Measurements from ENCODE around the gene TMEFF2. TPM values are rescaled to one million over a fixed set of nuclear protein-coding genes. Genes with fewer than 3 reads are reported as not detected.
"Not testable (repeated sequence)": the region's sequence is repeated elsewhere in the genome, so short reads cannot be mapped to it uniquely, and the experiment has no call there.

Gene TMEFF2
- total and polyA plus RNA-seq, 4 donors: 0.08 TPM; not detected in 3

DNA sequence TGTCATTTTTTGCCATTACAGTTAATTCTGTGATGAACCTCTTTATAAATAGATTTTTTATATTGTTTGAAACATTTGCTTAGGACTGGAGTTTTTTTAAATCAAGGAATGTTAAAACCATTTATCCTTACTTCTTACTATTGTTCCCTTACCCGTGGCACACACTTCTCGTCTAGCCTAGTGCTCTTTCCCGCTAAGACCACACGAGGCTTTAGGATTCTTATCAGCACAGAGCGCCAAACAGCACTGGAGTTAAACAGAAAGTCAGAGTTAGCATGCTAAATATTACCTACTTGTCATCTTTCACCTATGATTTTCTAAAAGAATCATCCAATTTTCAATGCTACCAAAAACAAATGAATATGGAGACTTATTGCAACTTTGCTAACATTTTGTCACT lies 112.6 kb downstream of the TMEFF2 start:
- Histone ChIP-seq H3K27ac (ENCODE audit: low read depth in 1 of 2, low read length in 2 of 2) (no peak overlapping the region), H3K9me3 (ENCODE audit: control insufficient read depth in 4 of 4, low read length in 3 of 4) (no peaks in the 10 kb centered on the region), H3K9ac (ENCODE audit: low read depth in 1 of 2, low read length in 2 of 2) (no peak overlapping the region), H3K4me3 (ENCODE audit: low read depth in 1 of 3, low read length in 3 of 3) (no peak overlapping the region), H3K4me1 (ENCODE audit: control insufficient read depth in 4 of 4, insufficient read depth in 4 of 4, low read length in 3 of 4) (no peaks in the 10 kb centered on the region), H3K27me3 (ENCODE audit: control insufficient read depth in 4 of 4, insufficient read depth in 4 of 4, low read length in 3 of 4) (no peaks in the 10 kb centered on the region), H3K36me3 (ENCODE audit: control insufficient read depth in 4 of 4, insufficient read depth in 3 of 4, low read depth in 1 of 4, low read length in 3 of 4) (no peaks in the 10 kb centered on the region)
- TF ChIP-seq, protein P1, sequence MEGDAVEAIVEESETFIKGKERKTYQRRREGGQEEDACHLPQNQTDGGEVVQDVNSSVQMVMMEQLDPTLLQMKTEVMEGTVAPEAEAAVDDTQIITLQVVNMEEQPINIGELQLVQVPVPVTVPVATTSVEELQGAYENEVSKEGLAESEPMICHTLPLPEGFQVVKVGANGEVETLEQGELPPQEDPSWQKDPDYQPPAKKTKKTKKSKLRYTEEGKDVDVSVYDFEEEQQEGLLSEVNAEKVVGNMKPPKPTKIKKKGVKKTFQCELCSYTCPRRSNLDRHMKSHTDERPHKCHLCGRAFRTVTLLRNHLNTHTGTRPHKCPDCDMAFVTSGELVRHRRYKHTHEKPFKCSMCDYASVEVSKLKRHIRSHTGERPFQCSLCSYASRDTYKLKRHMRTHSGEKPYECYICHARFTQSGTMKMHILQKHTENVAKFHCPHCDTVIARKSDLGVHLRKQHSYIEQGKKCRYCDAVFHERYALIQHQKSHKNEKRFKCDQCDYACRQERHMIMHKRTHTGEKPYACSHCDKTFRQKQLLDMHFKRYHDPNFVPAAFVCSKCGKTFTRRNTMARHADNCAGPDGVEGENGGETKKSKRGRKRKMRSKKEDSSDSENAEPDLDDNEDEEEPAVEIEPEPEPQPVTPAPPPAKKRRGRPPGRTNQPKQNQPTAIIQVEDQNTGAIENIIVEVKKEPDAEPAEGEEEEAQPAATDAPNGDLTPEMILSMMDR (IDR thresholded peaks at IDR 0.05; ENCODE audit: low read depth, low read length, missing input control): no peak
- 93% methylated on average over 5 of the region's 5 CpGs for WGBS
- no peak for DNase-seq (ENCODE audit: low spot score)

DNA sequence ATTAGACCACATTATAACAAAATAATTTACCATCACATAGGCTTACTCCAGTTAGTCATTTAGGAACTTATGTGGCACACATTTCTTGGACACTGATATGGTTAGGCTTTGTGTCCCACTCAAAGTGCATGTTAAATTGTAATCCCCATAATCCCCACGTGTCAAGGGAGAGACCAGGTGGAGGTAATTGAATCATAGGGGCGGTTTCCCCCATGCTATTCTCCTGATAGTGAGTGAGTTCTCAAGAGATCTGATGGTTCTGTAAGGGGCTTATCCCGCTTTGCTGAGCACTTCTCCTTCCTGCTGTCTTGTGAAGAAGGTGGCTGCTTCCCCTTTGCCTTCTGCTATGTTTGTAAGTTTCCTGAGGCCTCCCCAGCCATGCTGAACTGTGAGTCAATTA lies 114.6 kb downstream of the TMEFF2 start:
- H3K36me3 ChIP-seq (ENCODE audit: control insufficient read depth in 4 of 4, insufficient read depth in 3 of 4, low read depth in 1 of 4, low read length in 3 of 4); H3K9me3 ChIP-seq (ENCODE audit: control insufficient read depth in 4 of 4, low read length in 3 of 4); H3K27me3 ChIP-seq (ENCODE audit: control insufficient read depth in 4 of 4, insufficient read depth in 4 of 4, low read length in 3 of 4); H3K9ac ChIP-seq (ENCODE audit: low read depth in 1 of 2, low read length in 2 of 2); DNase-seq (ENCODE audit: low spot score); H3K4me1 ChIP-seq (ENCODE audit: control insufficient read depth in 4 of 4, insufficient read depth in 4 of 4, low read length in 3 of 4); H3K4me3 ChIP-seq (ENCODE audit: low read depth in 1 of 3, low read length in 3 of 3); H3K27ac ChIP-seq (ENCODE audit: low read depth in 1 of 2, low read length in 2 of 2): not testable (repeated sequence)
- WGBS: 87% methylated on average over 3 of the region's 3 CpGs

DNA sequence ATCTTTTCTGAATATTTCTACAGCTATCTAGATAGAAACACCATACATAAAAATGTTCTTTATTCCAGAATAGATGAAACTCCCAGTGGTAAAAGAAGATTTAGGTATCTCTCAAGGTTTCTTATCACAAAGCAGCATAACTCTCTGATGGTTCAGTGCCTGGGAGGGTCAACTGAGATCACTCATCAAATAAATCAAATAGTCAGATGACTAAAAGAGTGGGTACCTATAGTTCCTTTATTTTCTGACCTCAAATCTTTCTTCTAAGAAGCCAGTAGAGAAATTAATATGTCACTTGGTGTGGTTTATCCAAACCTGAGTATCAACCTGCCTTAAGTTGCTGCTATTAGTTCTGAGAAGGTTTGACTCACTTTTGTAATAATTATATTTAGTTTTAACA lies 120.9 kb downstream of the TMEFF2 start:
- TF ChIP-seq, protein P2, sequence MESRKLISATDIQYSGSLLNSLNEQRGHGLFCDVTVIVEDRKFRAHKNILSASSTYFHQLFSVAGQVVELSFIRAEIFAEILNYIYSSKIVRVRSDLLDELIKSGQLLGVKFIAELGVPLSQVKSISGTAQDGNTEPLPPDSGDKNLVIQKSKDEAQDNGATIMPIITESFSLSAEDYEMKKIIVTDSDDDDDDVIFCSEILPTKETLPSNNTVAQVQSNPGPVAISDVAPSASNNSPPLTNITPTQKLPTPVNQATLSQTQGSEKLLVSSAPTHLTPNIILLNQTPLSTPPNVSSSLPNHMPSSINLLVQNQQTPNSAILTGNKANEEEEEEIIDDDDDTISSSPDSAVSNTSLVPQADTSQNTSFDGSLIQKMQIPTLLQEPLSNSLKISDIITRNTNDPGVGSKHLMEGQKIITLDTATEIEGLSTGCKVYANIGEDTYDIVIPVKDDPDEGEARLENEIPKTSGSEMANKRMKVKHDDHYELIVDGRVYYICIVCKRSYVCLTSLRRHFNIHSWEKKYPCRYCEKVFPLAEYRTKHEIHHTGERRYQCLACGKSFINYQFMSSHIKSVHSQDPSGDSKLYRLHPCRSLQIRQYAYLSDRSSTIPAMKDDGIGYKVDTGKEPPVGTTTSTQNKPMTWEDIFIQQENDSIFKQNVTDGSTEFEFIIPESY (IDR thresholded peaks at IDR 0.05): no peak
- TF ChIP-seq YY1 (IDR thresholded peaks at IDR 0.05) (no peak), HNF4A (conservative IDR thresholded peaks at IDR 0.05) (no peak), HNF4G (IDR thresholded peaks at IDR 0.05) (no peak), GABPA (IDR thresholded peaks at IDR 0.05 in 1 of 2, conservative IDR thresholded peaks at IDR 0.05 in 1 of 2) (no peak), JUND (IDR thresholded peaks at IDR 0.05) (no peak), FOXA2 (IDR thresholded peaks at IDR 0.05) (no peak), SP1 (IDR thresholded peaks at IDR 0.05) (no peak), RAD21 (IDR thresholded peaks at IDR 0.05) (no peak), NR2F2 (IDR thresholded peaks at IDR 0.05) (no peak), FOXA1 (IDR thresholded peaks at IDR 0.05) (no peak), EGR1 (IDR thresholded peaks at IDR 0.05; ENCODE audit: low read depth in 2 of 2) (no peak), RXRA (IDR thresholded peaks at IDR 0.05) (no peak)
- TF ChIP-seq, protein P3, sequence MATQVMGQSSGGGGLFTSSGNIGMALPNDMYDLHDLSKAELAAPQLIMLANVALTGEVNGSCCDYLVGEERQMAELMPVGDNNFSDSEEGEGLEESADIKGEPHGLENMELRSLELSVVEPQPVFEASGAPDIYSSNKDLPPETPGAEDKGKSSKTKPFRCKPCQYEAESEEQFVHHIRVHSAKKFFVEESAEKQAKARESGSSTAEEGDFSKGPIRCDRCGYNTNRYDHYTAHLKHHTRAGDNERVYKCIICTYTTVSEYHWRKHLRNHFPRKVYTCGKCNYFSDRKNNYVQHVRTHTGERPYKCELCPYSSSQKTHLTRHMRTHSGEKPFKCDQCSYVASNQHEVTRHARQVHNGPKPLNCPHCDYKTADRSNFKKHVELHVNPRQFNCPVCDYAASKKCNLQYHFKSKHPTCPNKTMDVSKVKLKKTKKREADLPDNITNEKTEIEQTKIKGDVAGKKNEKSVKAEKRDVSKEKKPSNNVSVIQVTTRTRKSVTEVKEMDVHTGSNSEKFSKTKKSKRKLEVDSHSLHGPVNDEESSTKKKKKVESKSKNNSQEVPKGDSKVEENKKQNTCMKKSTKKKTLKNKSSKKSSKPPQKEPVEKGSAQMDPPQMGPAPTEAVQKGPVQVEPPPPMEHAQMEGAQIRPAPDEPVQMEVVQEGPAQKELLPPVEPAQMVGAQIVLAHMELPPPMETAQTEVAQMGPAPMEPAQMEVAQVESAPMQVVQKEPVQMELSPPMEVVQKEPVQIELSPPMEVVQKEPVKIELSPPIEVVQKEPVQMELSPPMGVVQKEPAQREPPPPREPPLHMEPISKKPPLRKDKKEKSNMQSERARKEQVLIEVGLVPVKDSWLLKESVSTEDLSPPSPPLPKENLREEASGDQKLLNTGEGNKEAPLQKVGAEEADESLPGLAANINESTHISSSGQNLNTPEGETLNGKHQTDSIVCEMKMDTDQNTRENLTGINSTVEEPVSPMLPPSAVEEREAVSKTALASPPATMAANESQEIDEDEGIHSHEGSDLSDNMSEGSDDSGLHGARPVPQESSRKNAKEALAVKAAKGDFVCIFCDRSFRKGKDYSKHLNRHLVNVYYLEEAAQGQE (IDR thresholded peaks at IDR 0.05): no peak
- TF ChIP-seq, protein P4, sequence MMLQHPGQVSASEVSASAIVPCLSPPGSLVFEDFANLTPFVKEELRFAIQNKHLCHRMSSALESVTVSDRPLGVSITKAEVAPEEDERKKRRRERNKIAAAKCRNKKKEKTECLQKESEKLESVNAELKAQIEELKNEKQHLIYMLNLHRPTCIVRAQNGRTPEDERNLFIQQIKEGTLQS (IDR thresholded peaks at IDR 0.05): no peak
- TF ChIP-seq, protein P1 (IDR thresholded peaks at IDR 0.05; ENCODE audit: low read depth, low read length, missing input control): no peak
- no peak for DNase-seq (ENCODE audit: low spot score)
- no peaks in the 10 kb centered on the region for H3K27me3 ChIP-seq (ENCODE audit: control insufficient read depth in 4 of 4, insufficient read depth in 4 of 4, low read length in 3 of 4)
- no peak overlapping the region for H3K27ac ChIP-seq (ENCODE audit: low read depth in 1 of 2, low read length in 2 of 2)
- no peaks in the 10 kb centered on the region for H3K9me3 ChIP-seq (ENCODE audit: control insufficient read depth in 4 of 4, low read length in 3 of 4)
- no peak overlapping the region for H3K4me3 ChIP-seq (ENCODE audit: low read depth in 1 of 3, low read length in 3 of 3)
- H3K4me1 ChIP-seq (ENCODE audit: control insufficient read depth in 4 of 4, insufficient read depth in 4 of 4, low read length in 3 of 4): peaks cover 3 to 23% (median 12%) of the 10 kb centered on the region in 4 donors
- no peaks in the 10 kb centered on the region for H3K36me3 ChIP-seq (ENCODE audit: control insufficient read depth in 4 of 4, insufficient read depth in 3 of 4, low read depth in 1 of 4, low read length in 3 of 4)
- H3K9ac ChIP-seq (ENCODE audit: low read depth in 1 of 2, low read length in 2 of 2): no peak overlapping the region
